NCI-H446 (cell line): ENCODE data around the gene LRP1B.
A peak's percentile ranks its signal among the peaks of the same experiment; 100 is the strongest.
"Not testable (repeated sequence)": the region's sequence is repeated elsewhere in the genome, so short reads cannot be mapped to it uniquely, and the experiment has no call there.

ENCODE experiments used
- DNase-seq, 2 experiments: peaks; one replicate each; lab custom pipeline; 2025; lab: John Stamatoyannopoulos, UW

The LRP1B gene

DNA sequence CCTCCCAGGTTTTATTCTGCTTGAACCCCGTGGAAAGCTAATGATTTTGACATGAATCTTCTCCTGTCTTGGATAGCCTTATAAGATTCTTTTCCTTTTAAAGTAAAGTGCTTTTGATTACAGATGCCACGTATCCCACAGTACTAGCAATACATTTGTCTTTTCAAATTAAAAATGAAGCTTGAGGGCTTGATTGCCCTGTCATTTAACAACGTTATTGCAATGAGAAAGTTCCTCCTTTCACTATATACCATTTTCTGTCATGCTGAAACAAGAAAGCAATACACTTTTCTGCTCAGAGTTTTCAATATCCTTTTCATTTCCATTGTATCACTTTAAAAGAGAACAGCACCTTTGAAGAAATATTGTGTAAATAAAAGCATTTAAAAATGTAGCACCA lies 814.7 kb downstream of the LRP1B start:
- no peak for DNase-seq

DNA sequence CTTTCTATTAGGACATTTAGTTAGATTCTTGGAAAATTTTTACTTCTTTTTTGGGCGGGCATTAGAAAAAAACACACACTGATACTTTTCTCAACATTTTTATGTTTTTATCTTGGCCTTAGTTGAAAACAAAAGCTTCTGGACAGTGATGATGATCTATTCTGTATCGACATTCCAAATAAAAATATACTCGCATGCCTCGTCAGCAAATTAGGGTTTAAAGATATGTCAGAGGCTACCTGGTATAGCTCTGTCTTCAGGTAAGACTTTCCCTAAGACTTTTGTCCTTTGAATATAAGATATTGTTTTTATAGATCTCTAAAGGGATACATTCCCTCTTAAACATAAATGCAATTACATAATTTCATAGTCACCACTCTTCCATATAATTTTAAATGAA lies 816.8 kb downstream of the LRP1B start:
- DNase-seq = no peak

DNA sequence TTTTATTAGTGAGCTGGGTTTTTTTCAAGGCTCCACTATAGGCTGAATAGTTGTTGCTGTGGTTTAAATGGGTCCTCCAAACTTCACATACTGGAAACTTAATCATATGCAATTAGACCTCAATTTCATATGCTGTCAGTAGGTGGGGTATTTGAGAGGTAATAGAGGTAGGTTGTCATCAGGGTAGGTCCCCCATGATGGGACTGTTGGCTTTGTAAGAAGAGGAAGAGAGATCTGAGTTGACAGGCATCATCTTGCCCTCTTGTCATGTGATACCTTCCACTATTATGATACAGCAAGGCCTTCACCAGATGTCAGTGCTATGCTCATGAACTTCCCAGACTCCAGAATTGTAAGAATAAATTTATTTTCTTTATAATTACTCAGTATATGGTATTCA lies 819.4 kb downstream of the LRP1B start:
- DNase-seq = no peak

DNA sequence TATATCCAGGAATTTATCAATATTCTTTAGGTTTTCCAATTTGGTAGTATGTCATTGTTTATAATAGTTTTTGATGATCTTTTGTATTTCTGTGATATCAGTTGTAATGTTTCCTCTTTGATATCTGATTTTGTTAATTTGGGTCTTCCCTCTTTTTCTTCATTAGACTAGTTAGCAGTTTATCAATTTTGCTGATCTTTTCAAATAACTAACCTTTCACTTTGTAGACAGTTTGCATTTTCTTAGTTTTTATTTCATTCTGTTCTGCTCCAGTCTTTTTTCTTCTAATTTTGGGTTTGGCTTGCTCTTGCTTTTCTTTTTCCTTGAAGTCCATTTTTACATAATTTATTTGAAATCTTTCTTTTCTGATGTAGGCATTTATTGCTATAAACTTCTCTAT lies 824.4 kb downstream of the LRP1B start:
- no peak for DNase-seq

DNA sequence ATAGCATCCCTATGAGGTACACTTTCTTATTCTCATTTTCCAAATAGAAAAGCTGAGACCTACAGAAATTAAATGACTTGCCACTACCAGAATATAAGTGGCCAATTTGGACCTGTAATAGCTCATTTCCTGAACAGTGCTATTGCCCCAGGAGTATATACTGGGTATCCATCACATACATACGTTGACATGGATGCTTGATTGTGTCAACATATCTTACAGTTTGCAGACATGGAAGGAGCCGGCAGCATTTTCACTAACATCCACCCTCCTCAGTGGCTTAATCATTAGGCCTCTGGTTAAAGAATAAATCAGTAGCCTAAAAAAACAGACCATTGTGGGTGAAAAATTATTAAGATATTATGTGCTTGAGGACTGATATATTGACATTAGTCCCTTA lies 829.3 kb downstream of the LRP1B start:
- no peak for DNase-seq

DNA sequence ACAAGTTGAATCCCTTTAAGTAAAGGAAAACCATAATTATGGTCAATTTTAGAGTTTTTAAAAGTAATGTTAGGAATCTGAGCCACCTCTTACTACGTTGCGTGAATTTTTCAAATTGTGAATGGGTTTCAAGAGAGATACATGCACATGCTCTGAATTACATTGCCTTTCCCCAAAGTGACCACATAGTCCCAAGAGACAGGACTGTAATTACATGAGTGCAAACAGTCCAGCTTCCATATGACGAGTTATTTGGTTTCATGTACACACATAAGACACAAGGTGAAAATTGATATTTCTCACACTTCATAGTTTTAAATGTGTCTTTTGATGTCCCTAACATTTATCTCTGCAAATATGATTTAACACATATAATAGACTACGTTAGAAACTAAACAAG lies 850.8 kb downstream of the LRP1B start:
- no peak for DNase-seq

DNA sequence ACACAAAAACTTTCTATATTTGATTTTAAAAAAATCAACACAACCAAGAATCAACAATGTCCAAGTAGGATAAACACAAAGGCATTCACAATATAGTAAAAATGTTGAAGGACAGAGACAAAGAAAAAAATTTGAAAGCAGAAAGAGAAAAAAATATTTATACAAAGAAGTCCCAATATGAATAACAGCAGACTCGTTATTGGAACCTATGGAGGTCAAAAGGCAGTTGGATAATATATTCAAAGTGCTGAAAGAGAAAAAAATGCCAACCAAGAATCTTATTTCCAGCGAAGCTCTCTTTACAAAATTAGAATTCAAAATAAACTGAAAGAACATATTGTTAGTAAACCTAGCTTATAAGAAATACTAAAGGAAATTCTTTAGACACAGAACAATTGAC lies 859.5 kb downstream of the LRP1B start:
- no peak for DNase-seq

DNA sequence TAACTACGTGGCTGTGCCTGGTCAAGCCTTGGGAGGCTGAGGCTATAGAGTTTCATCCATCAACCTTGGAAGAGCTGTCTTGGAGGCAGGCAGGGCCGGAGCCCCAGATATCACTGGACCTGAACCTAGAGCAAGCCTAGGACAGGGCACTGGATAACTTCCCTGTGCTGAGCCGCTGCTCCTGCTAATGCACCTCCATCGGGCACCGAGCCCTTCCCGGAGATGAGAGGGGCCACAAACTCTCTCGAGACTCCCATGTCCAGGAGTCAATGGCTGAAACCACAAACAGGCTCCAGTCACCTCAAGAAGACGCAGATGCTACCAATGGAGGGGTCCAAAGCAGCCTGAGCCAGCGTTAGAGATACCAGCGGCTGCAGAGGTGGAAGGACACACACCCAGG lies 866.0 kb downstream of the LRP1B start:
- no peak for DNase-seq

DNA sequence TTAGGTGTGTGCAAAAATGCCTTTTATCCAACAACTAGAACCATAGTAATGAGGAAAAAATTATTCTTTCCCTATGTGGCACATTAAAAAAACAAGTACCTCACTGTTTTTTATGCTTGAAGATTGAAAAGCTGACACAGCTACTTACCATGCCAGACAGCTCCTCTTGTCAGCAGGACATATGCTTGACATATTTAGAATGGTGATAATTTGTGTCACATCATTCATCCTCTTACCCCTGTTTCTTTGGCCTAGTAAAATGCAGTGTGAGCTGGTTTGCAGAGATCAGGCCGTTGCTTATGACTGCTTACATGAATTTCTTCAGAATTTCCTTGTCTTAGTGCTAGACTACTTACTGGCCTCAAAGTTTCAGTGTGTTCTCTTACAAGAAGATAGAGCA lies 869.9 kb downstream of the LRP1B start:
- DNase-seq = no peak

DNA sequence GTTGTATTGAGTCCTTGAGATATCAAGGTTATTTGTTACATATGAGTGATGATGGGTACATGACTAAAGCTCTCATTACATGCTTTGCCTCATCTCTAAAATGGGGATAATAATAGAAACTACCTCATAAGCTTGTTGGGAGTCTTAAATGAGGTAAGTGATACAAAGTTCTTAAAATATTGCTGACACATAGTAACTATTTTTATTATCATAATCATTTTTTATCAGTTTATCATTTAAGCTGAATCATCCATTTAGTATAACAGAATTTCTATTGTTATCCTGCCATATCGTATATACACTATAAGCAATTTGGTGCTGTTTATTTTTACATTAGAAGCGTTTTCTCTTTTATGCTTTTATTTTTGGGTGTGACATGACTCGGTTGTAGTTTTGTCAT lies 871.1 kb downstream of the LRP1B start:
- DNase-seq = no peak

DNA sequence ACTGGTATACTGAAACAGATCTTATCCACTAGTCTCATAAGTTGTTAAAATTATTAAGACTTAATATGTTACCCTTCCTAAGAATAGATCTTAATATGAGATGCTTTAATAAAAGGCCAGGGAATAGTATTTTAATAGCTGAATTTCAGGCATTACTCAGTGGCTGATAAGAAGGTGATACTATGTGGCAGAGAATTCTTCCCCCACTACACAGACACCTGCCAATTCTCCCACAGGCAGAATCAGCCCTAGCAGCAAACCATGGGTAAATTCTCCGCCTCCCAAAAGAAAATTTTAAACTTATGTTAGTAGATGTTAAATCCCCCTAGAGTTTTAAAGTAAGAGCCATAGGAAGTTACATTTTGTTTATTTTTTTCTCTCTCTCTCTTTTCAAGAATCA lies 888.8 kb downstream of the LRP1B start:
- no peak for DNase-seq

DNA sequence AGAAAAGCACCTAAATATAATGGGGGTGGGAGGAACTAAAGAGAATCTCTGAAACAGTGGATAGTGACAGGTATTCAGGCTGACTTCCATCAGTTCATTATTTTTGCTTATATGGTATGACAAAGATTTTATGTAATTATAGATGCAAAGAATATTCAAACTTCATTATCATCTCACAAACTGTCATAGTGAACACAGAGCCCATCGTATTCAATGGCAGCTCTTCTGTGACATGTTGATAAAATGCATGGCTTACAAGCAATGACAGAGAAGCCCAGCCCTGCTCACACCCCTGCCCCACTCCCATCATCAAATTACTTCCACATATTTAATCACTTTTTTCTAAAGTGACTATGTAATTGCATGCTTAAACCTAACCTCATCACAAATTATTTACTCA lies 904.3 kb downstream of the LRP1B start:
- no peak for DNase-seq

DNA sequence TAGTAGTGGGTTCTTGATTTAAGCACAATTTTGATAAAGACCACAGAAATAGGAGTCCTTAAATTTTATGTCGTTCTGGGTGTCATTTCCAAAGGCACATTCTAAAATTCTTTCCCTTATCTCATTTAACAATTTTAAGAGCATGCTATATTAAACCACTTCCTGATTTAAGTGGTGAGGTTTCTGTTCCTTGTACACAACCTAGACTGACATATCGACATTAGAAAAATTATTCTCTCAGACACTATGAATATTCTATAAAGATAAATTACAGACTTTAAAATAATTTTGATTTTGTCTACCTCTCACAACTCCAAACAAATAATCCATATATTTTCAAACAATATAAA lies 923.8 kb downstream of the LRP1B start:
- no peak for DNase-seq

DNA sequence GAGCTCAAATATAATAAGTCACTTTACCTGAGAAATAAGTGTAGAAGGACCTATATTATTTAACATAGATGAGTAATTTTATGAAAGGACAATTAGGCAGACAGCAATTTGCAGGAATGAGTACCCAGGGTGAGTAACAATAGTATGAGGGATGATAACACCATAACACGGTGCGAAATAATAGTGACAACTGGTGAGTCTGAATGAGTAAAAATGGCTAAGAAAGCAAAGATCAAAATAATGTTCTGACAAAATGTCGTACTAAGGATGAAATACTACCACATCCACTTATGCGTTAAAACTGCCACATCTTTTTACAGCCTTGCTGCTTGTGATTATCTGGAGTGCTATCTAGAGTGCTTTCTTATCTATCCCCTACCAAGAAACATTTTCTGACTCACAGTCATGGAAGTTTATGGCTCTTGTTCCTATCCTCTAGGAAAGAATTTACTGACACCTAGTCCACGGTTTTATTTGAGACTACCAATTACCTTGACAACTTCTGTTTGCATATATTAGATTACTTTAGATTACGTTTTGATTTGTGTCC lies 929.7 kb downstream of the LRP1B start:
- no peak for DNase-seq

DNA sequence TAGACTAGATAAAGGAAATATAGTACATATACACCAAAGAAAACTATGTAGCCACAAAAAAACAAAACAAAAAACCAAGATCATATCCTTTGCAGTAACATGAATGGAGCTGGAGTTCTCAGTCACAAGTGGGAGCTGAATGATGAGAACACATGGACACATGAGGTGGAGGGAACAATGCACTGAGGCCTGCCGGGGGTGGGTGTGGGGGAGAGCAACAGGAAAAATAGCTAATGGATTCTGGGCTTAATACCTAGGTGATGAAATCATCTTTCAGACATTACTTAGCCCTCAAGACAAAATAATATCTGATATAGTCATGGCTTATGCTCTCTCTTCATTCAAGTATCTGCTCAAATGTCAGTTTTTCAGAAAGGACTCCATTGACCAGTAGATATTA lies 930.6 kb downstream of the LRP1B start:
- DNase-seq = no peak

DNA sequence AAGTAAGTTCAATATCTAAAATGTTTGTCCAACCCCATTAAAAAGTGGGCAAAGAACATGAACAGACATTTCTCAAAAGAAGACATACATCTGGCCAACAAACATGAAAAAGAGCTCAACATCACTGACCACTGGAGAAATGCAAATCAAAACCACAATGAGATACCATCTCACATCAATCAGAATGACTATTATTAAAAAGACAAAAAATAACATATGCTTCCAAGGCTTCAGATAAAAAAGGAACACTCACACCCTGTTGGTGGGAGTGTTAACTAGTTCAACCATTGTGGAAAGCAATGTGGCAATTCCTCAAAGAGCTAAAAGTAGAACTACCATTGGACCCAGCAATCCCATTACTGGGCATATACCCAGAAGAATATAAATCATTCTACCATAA lies 931.1 kb downstream of the LRP1B start:
- DNase-seq = no peak

DNA sequence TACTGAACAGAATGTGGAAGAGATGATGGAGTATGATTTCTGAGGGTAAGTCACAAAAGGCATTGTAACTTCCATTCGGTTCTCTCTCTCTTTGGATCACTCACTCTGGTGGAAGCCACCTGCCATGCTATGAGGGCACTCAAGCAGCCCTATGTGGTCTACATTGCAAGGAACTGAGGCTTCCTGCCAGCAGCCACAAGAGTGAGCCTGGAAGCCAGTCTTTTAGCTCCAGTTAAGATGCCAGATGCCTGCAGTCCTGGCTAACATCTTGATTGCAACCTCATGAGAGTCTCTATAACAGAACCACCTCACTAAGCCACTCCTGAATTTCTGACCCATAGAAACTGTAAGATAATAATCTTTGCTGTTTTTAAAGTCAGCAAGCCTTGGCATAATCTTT lies 935.7 kb downstream of the LRP1B start:
- peak; percentile 13 to 82 for DNase-seq

DNA sequence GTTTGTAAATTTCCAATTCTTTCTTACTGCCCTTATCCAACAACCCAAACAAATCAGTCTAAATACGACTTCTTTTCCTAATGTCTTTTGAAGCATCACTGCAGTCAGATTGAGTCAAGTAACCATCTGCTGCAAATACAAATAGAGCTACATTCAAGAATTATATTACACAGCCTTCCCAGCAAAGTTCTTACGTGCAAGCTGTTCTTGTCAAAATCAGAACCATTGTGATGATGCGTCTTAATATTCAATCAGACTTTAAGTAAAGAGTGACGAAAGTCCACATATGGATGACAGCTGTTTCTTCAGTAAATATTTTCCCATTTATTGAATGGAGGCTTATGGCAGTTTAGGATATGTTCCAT lies 943.8 kb downstream of the LRP1B start:
- DNase-seq = peak; percentile 36 to 71

DNA sequence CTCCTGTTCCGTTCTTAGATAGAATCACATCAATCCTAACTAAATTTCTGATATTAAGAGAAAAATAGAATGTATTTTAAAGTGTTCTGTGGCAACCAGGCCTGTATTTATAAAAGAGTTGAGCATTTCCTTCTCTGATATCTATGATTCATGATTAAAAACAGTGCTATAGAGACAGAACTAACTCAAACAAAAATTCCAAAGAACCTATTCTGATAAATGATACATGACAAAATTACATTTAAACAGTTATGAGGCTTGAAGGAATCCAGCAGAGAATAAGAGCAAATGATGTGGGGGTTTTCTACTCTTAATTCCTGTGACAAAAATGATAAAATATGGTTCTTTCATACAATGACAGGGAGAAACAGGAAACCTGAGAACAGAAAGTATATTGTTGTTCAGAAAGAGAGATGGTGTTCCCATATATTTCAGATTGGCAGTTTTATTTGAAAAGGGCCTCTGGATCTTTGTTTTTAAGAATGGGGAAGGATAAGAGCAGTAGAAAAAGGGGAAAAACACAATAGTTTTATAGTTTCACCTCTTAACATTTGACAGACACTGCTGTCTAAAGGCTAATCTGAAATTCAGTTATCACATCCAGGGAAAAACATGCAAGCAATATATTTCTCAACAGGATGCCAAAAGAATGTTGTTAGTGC lies 944.3 kb downstream of the LRP1B start:
- no peak for DNase-seq

DNA sequence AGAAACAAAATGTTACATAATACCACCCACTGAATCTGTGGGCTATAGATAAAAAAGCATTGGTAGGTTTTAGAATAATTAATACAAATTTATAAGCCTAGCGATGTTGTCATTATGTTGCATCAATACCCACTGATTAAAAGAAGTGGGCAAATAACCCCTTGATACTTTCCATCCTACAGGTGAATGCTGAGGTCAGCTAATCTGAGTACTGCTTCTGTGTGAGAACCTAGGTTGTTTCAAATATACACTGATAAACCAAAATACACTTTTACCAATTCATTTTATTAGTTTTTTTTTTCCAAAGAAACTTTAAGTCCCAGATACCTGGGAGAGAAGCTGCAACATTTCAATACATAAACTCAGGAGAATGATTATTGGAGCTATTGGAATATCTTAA lies 948.6 kb downstream of the LRP1B start:
- DNase-seq = no peak

DNA sequence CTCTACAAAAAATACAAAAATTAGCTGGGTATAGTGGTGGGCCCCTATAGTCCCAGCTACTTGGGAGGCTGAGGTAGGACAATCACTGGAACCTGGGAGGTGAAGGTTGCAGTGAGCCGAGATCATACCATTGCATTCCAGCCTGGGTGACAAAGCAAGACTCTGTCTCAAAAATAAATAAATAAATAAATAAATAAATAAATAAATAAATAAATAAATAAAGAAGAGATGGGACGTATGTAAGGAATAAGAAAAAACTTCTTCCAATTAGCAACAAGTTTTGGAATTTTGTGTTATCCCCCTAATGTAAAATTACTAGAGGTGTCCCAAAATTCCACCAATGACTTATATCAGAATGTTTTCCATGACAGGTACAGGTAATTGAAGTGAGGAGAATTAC lies 961.7 kb downstream of the LRP1B start:
- not testable (repeated sequence) for DNase-seq

DNA sequence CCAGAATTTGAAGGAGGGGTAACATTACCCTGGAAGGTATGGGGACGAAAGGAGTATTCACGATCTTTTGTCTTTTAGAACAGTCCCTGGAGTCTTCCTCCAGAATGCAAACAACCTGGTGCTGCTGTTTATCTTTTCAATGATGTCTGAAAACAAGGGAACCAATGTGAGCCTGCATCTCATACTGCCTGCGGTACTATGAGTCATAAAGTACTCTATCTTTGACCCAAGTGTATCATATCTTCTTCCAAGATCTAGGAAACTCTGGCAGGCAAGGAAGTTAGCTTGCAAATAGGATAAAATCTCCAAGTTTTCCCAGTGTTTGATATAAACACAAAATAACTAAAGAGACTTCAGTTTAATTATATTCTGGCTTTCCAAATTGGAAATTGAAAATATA lies 968.5 kb downstream of the LRP1B start:
- no peak for DNase-seq

DNA sequence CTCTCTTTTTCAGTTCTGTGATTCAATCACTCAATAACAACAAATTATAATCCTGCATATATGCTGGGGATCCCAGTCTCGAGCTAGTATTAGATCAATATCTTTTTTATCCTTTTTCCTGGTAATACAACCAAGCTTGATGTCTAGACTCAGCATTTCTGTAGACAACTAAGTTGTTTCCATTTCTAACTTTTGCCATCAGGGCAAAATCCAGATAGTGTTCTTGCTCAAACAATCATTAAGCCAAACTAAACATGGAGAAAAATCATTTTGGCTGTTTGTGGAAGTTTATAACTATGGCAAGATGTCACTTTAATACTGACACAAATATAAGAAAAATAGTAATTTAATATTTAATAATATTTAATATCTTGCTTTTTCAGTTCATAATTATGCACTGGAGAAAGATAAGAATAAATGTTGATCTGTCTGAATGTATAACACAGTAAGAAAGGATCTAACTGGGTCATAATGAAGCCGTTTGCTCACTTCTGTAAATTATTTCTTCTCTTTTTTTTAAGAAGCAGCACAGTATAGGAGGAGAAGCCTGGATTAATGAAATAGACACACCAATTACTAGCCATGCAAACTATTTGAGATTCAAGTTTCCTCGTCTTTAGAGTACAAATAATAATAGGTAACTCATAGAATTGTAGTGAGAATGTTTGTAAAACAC lies 979.1 kb downstream of the LRP1B start:
- no peak for DNase-seq

DNA sequence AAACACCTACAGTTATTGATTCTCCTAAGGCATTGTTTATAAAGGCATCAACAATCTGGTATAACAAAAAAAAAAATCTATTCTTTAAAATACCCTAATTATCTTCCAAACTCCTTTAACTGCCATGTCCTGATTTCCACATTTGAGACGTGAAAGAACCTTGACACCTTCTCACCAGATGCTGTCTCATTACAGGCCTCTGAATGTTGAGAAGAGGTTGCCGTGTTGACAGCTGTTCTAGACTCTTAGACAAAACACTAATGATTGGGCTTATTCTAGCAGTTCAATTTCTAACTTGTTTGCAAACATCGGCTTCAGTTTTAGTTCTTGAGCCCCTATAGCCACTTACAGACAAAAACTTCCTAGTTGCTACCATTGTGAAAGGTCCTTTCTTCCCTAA lies 988.8 kb downstream of the LRP1B start:
- DNase-seq = no peak
